ENCODE measurements around the gene FMN1. TPM values are rescaled to one million over a fixed set of nuclear protein-coding genes. Genes with fewer than 3 reads are reported as not detected.
"Not testable (repeated sequence)": the region's sequence is repeated elsewhere in the genome, so short reads cannot be mapped to it uniquely, and the experiment has no call there.

The FMN1 gene
- polyA plus RNA-seq, 2 donors = 1.0 to 2.1 TPM

DNA sequence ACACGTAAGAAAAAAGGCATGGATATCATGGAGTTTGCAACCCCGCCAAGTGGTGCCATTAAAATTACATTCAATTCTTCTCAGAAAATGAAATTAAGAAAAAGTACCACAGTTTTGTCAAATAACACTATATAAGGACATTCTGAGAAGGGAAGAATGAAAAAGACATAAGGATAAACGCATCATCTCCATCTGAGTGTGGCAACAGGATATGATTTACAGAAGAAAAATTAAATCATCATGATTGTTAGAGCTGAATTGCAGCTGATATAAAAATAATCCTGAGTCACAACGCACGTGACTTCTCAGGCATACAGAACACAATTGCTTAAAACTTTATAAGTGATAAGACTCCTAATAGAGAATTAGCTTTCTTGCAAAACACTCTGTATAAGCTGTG lies 342.9 kb downstream of the FMN1 start:
- WGBS, 2 donors = 83 to 84% methylated on average over 5 of the region's 5 CpGs
- Histone ChIP-seq H3K36me3 (ENCODE audit: control insufficient read depth in 2 of 2, insufficient read depth in 2 of 2, low read length in 1 of 2) (no peaks in the 10 kb centered on the region), H3K27me3 (ENCODE audit: control insufficient read depth in 1 of 2, insufficient read depth in 2 of 2, low read length in 2 of 2) (no peaks in the 10 kb centered on the region), H3K27ac (ENCODE audit: low read depth in 2 of 2, low read length in 1 of 2) (no peak overlapping the region), H3K9me3 (ENCODE audit: control insufficient read depth in 2 of 2, insufficient read depth in 1 of 2, low read depth in 1 of 2, low read length in 1 of 2) (no peaks in the 10 kb centered on the region), H3K4me3 (ENCODE audit: low read depth in 1 of 2, low read length in 2 of 2) (no peak overlapping the region), H3K4me1 (ENCODE audit: control insufficient read depth in 2 of 2, insufficient read depth in 2 of 2, low read length in 1 of 2) (no peaks in the 10 kb centered on the region)

- no peaks in the 10 kb centered on the region for H3K27me3 ChIP-seq (ENCODE audit: control insufficient read depth in 1 of 2, insufficient read depth in 2 of 2, low read length in 2 of 2)
- no peak overlapping the region for H3K4me3 ChIP-seq (ENCODE audit: low read depth in 1 of 2, low read length in 2 of 2)
- WGBS, 2 donors = 76 to 79% methylated on average over 11 of the region's 11 CpGs
- H3K27ac ChIP-seq (ENCODE audit: low read depth in 2 of 2, low read length in 1 of 2) = no peak overlapping the region
- H3K4me1 ChIP-seq (ENCODE audit: control insufficient read depth in 2 of 2, insufficient read depth in 2 of 2, low read length in 1 of 2) = no peaks in the 10 kb centered on the region
- H3K36me3 ChIP-seq (ENCODE audit: control insufficient read depth in 2 of 2, insufficient read depth in 2 of 2, low read length in 1 of 2) = no peaks in the 10 kb centered on the region
- H3K9me3 ChIP-seq (ENCODE audit: control insufficient read depth in 2 of 2, insufficient read depth in 1 of 2, low read depth in 1 of 2, low read length in 1 of 2) = no peaks in the 10 kb centered on the region
These were observed 344.5 kb downstream of the FMN1 start for GRCh38 chr15:32849769-32850668.

DNA sequence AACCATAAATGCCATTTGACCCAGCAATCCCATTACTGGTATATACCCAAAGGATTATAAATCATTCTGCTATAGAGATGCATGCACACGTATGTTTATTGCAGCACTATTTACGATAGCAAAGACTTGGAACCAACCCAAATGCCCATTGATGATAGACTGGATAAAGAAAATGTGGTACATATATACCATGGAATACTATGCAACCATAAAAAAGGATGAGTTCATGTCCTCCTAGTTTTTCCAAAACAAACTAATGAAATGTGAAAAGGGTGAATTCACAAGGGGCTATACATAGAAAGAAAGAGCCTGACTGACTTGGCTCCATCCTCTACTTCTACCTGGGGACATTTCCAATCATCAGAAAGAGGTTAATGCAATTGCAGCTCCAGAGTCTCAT lies 347.8 kb downstream of the FMN1 start:
- not testable (repeated sequence) for H3K27ac ChIP-seq (ENCODE audit: low read depth in 2 of 2, low read length in 1 of 2); H3K27me3 ChIP-seq (ENCODE audit: control insufficient read depth in 1 of 2, insufficient read depth in 2 of 2, low read length in 2 of 2)
- 91 to 92% methylated on average over 2 of the region's 2 CpGs for WGBS, 2 donors

GRCh38 chr15:32844118-32844711 lies 350.3 kb downstream of the FMN1 start:
- Histone ChIP-seq H3K4me3 (ENCODE audit: low read depth in 1 of 2, low read length in 2 of 2) (no peak overlapping the region), H3K36me3 (ENCODE audit: control insufficient read depth in 2 of 2, insufficient read depth in 2 of 2, low read length in 1 of 2) (no peaks in the 10 kb centered on the region), H3K4me1 (ENCODE audit: control insufficient read depth in 2 of 2, insufficient read depth in 2 of 2, low read length in 1 of 2) (no peaks in the 10 kb centered on the region), H3K27ac (ENCODE audit: low read depth in 2 of 2, low read length in 1 of 2) (no peak overlapping the region), H3K27me3 (ENCODE audit: control insufficient read depth in 1 of 2, insufficient read depth in 2 of 2, low read length in 2 of 2) (peaks cover 0 to 2% of the 10 kb centered on the region in 2 donors), H3K9me3 (ENCODE audit: control insufficient read depth in 2 of 2, insufficient read depth in 1 of 2, low read depth in 1 of 2, low read length in 1 of 2) (no peaks in the 10 kb centered on the region)
- WGBS, 2 donors = 75 to 81% methylated on average over 2 of the region's 2 CpGs

More for the DNA sequence above, 347.8 kb downstream of the FMN1 start:
- not testable (repeated sequence) for H3K4me1 ChIP-seq (ENCODE audit: control insufficient read depth in 2 of 2, insufficient read depth in 2 of 2, low read length in 1 of 2); H3K9me3 ChIP-seq (ENCODE audit: control insufficient read depth in 2 of 2, insufficient read depth in 1 of 2, low read depth in 1 of 2, low read length in 1 of 2); H3K4me3 ChIP-seq (ENCODE audit: low read depth in 1 of 2, low read length in 2 of 2); H3K36me3 ChIP-seq (ENCODE audit: control insufficient read depth in 2 of 2, insufficient read depth in 2 of 2, low read length in 1 of 2)

DNA sequence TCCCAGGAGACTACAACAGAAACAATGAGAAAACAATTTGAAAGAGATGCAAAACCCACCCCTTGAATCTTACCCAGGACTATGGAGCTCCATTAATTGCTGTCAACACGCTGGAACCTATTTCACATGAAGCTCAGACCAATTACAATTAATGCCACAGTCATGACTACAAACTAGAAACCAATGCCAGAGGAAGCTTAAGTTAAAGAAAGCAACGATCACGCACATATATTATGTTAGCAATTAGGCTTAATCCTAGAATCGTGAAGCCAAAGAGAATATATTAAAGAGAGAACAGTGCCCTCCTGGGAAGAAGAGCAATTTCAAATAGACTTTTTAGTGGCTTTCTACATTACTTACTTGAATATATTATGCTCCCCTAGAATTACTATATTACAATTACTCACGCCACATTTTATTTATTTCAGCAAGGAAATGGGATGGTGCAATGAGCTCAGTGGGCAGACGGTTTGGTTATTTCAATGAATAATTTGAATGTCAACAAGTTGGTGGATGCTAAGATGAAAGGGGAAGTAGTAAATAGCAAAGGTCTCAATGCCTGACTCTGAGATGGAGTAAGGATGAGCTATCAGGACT lies 351.2 kb downstream of the FMN1 start:
- H3K36me3 ChIP-seq (ENCODE audit: control insufficient read depth in 2 of 2, insufficient read depth in 2 of 2, low read length in 1 of 2) = no peaks in the 10 kb centered on the region
- H3K27ac ChIP-seq (ENCODE audit: low read depth in 2 of 2, low read length in 1 of 2) = no peak overlapping the region
- 25 to 50% methylated on average over 6 of the region's 6 CpGs for WGBS, 2 donors
- no peaks in the 10 kb centered on the region for H3K9me3 ChIP-seq (ENCODE audit: control insufficient read depth in 2 of 2, insufficient read depth in 1 of 2, low read depth in 1 of 2, low read length in 1 of 2)
- no peaks in the 10 kb centered on the region for H3K4me1 ChIP-seq (ENCODE audit: control insufficient read depth in 2 of 2, insufficient read depth in 2 of 2, low read length in 1 of 2)
- peaks cover 0 to 2% of the 10 kb centered on the region in 2 donors for H3K27me3 ChIP-seq (ENCODE audit: control insufficient read depth in 1 of 2, insufficient read depth in 2 of 2, low read length in 2 of 2)
- no peak overlapping the region for H3K4me3 ChIP-seq (ENCODE audit: low read depth in 1 of 2, low read length in 2 of 2)

- WGBS, 2 donors = 81 to 83% methylated on average over 6 of the region's 6 CpGs
These were observed 352.4 kb downstream of the FMN1 start for GRCh38 chr15:32842081-32842480.

GRCh38 chr15:32840507-32841245 lies 353.8 kb downstream of the FMN1 start:
- H3K27ac ChIP-seq (ENCODE audit: low read depth in 2 of 2, low read length in 1 of 2) = no peak overlapping the region
- peaks cover 0 to 2% of the 10 kb centered on the region in 2 donors for H3K27me3 ChIP-seq (ENCODE audit: control insufficient read depth in 1 of 2, insufficient read depth in 2 of 2, low read length in 2 of 2)
- no peak overlapping the region for H3K4me3 ChIP-seq (ENCODE audit: low read depth in 1 of 2, low read length in 2 of 2)
- WGBS, 2 donors = 46 to 52% methylated on average over 6 of the region's 6 CpGs
- H3K36me3 ChIP-seq (ENCODE audit: control insufficient read depth in 2 of 2, insufficient read depth in 2 of 2, low read length in 1 of 2) = no peaks in the 10 kb centered on the region
- no peaks in the 10 kb centered on the region for H3K9me3 ChIP-seq (ENCODE audit: control insufficient read depth in 2 of 2, insufficient read depth in 1 of 2, low read depth in 1 of 2, low read length in 1 of 2)
- no peaks in the 10 kb centered on the region for H3K4me1 ChIP-seq (ENCODE audit: control insufficient read depth in 2 of 2, insufficient read depth in 2 of 2, low read length in 1 of 2)

More at GRCh38 chr15:32842081-32842480, 352.4 kb downstream of the FMN1 start:
- Histone ChIP-seq H3K9me3 (ENCODE audit: control insufficient read depth in 2 of 2, insufficient read depth in 1 of 2, low read depth in 1 of 2, low read length in 1 of 2) (no peaks in the 10 kb centered on the region), H3K36me3 (ENCODE audit: control insufficient read depth in 2 of 2, insufficient read depth in 2 of 2, low read length in 1 of 2) (no peaks in the 10 kb centered on the region), H3K4me1 (ENCODE audit: control insufficient read depth in 2 of 2, insufficient read depth in 2 of 2, low read length in 1 of 2) (no peaks in the 10 kb centered on the region), H3K4me3 (ENCODE audit: low read depth in 1 of 2, low read length in 2 of 2) (no peak overlapping the region), H3K27me3 (ENCODE audit: control insufficient read depth in 1 of 2, insufficient read depth in 2 of 2, low read length in 2 of 2) (peaks cover 0 to 2% of the 10 kb centered on the region in 2 donors), H3K27ac (ENCODE audit: low read depth in 2 of 2, low read length in 1 of 2) (no peak overlapping the region)

DNA sequence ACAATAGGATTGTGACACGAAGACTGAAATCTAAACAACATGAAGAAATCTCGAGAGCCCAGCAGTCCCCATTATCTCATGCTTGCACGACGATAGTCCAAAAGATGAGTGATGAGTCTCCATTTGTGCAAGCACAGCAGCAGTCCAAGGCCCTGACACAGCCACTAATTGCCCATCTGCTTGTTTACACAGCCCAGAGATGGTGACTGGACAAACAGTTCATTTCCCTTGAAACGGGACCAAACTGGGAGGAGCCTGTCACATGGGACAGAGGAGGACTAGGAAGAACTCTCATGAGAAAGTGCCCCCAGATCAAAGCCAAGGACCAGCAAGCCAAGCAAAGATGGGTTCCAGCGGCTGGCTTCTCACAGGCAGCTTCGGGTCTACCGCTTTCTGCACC lies 355.7 kb downstream of the FMN1 start:
- Histone ChIP-seq H3K36me3 (ENCODE audit: control insufficient read depth in 2 of 2, insufficient read depth in 2 of 2, low read length in 1 of 2) (no peaks in the 10 kb centered on the region), H3K27ac (ENCODE audit: low read depth in 2 of 2, low read length in 1 of 2) (no peak overlapping the region), H3K4me1 (ENCODE audit: control insufficient read depth in 2 of 2, insufficient read depth in 2 of 2, low read length in 1 of 2) (no peaks in the 10 kb centered on the region), H3K9me3 (ENCODE audit: control insufficient read depth in 2 of 2, insufficient read depth in 1 of 2, low read depth in 1 of 2, low read length in 1 of 2) (no peaks in the 10 kb centered on the region), H3K4me3 (ENCODE audit: low read depth in 1 of 2, low read length in 2 of 2) (no peak overlapping the region), H3K27me3 (ENCODE audit: control insufficient read depth in 1 of 2, insufficient read depth in 2 of 2, low read length in 2 of 2) (peaks cover 0 to 2% of the 10 kb centered on the region in 2 donors)
- WGBS, 2 donors = 60 to 68% methylated on average over 8 of the region's 8 CpGs

GRCh38 chr15:32838338-32838737 lies 356.2 kb downstream of the FMN1 start:
- no peaks in the 10 kb centered on the region for H3K36me3 ChIP-seq (ENCODE audit: control insufficient read depth in 2 of 2, insufficient read depth in 2 of 2, low read length in 1 of 2)
- no peak overlapping the region for H3K27ac ChIP-seq (ENCODE audit: low read depth in 2 of 2, low read length in 1 of 2)
- H3K4me3 ChIP-seq (ENCODE audit: low read depth in 1 of 2, low read length in 2 of 2) = no peak overlapping the region
- H3K4me1 ChIP-seq (ENCODE audit: control insufficient read depth in 2 of 2, insufficient read depth in 2 of 2, low read length in 1 of 2) = no peaks in the 10 kb centered on the region
- H3K27me3 ChIP-seq (ENCODE audit: control insufficient read depth in 1 of 2, insufficient read depth in 2 of 2, low read length in 2 of 2) = peaks cover 0 to 2% of the 10 kb centered on the region in 2 donors
- no peaks in the 10 kb centered on the region for H3K9me3 ChIP-seq (ENCODE audit: control insufficient read depth in 2 of 2, insufficient read depth in 1 of 2, low read depth in 1 of 2, low read length in 1 of 2)
- 82 to 83% methylated on average over 7 of the region's 7 CpGs for WGBS, 2 donors

All from esophagus (tissue), 2 donors.